Activated CD8-positive, alpha-beta memory T cell treated with anti-CD3 and anti-CD28 coated beads for 48 hours (primary cell): Measurements from ENCODE around the gene BSND.
"Not testable (repeated sequence)": the region's sequence is repeated elsewhere in the genome, so short reads cannot be mapped to it uniquely, and the experiment has no call there.

ENCODE experiments used
- DNase-seq, 3 experiments: peaks; one replicate each; pipeline ENCODE4 v3.0.0-alpha.2; 2020; ENCODE audit warnings: low read depth in 2 of 3, low spot score in 2 of 3

BSND gene

GRCh38 chr1:55015731-55016620, 17.2 kb downstream of the BSND start:
- no peak for DNase-seq

- DNase-seq: no peak
These were observed 19.7 kb downstream of the BSND start for GRCh38 chr1:55018395-55018794.

- DNase-seq: peak; percentile 28 to 68 (median 52)
These were observed 23.3 kb downstream of the BSND start for GRCh38 chr1:55021942-55022546.

GRCh38 chr1:55024163-55024562, 25.4 kb downstream of the BSND start:
- DNase-seq: not testable (repeated sequence)

GRCh38 chr1:55026682-55027081, 27.9 kb downstream of the BSND start:
- not testable (repeated sequence) for DNase-seq

- not testable (repeated sequence) for DNase-seq
These were observed 32.4 kb downstream of the BSND start for GRCh38 chr1:55031098-55031497.

- DNase-seq: no peak
These were observed 34.5 kb downstream of the BSND start for GRCh38 chr1:55033265-55033614.

- no peak for DNase-seq
These were observed 35.9 kb downstream of the BSND start for GRCh38 chr1:55034476-55035133.

GRCh38 chr1:55035904-55036303, 37.2 kb downstream of the BSND start:
- DNase-seq: no peak

- DNase-seq: no peak
These were observed 39.2 kb downstream of the BSND start for GRCh38 chr1:55037733-55038551.

GRCh38 chr1:55038552-55038838, 39.8 kb downstream of the BSND start:
- no peak for DNase-seq

GRCh38 chr1:55038974-55039341, 40.2 kb downstream of the BSND start:
- no peak for DNase-seq

- DNase-seq: no peak
These were observed 40.8 kb downstream of the BSND start, which contains the start of gene PCSK9 for GRCh38 chr1:55039342-55040082. Gene PCSK9 (plus strand): TSS chr1:55039548. CDS start chr1:55039838, 290 bp downstream.

GRCh38 chr1:55040083-55040932, 41.6 kb downstream of the BSND start:
- no peak for DNase-seq

GRCh38 chr1:55040933-55041494, 42.3 kb downstream of the BSND start:
- no peak for DNase-seq

GRCh38 chr1:55041613-55042012, 42.9 kb downstream of the BSND start:
- no peak for DNase-seq

- no peak for DNase-seq
These were observed 44.3 kb downstream of the BSND start for GRCh38 chr1:55043011-55043410.

GRCh38 chr1:55043726-55044125, 45.0 kb downstream of the BSND start:
- no peak for DNase-seq

GRCh38 chr1:55044617-55045397, 46.1 kb downstream of the BSND start:
- no peak for DNase-seq
